Measurements from ENCODE around the gene HOXA6.

DNA sequence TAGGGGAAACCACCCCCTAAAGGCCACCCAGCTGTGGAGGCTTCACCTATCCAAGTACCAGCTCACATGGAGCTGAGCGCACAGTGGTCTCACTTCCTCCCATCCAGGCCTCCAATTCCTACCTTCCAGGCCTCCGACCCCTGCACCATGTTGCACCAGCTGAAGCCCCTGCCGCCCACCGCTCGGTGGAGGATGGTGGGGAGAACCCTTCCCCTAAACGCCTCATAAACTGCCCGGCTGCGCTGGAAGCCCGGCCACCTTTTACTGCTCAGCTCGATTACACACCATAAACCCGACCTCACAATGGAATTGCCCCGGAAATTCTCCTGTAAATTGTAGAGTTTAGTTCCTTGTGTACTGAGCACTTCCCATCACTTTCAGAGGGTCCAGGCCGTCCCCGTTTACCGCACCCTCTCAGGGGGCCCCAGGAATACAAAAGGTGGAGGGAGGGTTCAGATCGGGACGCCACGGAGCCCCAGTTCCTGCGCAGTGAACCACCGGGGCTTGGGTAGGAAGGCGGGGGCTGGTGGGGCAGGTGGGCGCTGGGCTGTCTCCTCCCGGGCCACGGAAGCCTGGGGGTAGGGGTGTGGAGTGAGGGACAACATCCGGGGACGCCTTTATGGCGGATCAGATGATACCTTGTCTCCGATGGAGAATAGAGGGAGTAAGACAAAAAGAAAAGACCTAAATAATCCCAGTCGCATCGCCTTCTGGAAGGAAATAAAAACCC lies 10.3 kb upstream of the HOXA6 start:
- TF ChIP-seq CTCF (IDR thresholded peaks at IDR 0.05; ENCODE audit: low read length): no peak
- TF ChIP-seq EZH2 (IDR thresholded peaks at IDR 0.05; ENCODE audit: borderline replicate concordance, low read length): no peak
